A673 (cell line): ENCODE measurements around the gene COX5B.

Experiments
- CTCF ChIP-seq: fragments of 300-800, 200-600 bp; sonication (generic); conservative IDR thresholded peaks from 2 replicates; pipeline ENCODE4 v1.5.1; 2017; ENCODE audit warnings: low read depth, mild to moderate bottlenecking, antibody characterized with exemption, low read length, moderate library complexity, mixed read lengths
- EZH2 ChIP-seq: fragments of 200-600 bp; sonication (generic); IDR thresholded peaks from 2 replicates; pipeline ENCODE4 v1.6.1; 2017; ENCODE audit warnings: borderline replicate concordance, low read depth, mild to moderate bottlenecking, mixed read lengths, antibody characterized with exemption, low read length; ENCODE audit not compliant: poor library complexity, severe bottlenecking

DNA sequence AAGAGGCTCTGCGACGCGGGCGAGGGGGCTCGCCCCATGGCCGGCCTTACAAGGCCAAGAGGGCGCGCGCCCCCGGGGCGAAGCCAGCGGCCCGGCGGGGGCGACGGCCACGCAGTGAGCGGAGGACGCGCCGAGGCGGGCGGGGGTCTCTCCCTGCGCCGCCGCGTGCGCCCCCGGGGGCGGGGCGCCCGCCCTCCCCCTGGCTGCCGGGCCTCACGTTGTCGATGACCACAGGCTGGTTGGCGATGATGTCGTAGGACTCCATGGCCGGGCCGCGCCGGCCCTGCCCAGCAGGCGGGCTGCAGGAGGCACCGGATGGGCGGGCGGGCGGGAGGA is 17.7 kb downstream of the COX5B start:
- TF ChIP-seq CTCF (no peak), EZH2 (no peak)
